ENCODE measurements around the gene ZNF506.
"Not testable (repeated sequence)": the region's sequence is repeated elsewhere in the genome, so short reads cannot be mapped to it uniquely, and the experiment has no call there.

The ZNF506 gene

DNA sequence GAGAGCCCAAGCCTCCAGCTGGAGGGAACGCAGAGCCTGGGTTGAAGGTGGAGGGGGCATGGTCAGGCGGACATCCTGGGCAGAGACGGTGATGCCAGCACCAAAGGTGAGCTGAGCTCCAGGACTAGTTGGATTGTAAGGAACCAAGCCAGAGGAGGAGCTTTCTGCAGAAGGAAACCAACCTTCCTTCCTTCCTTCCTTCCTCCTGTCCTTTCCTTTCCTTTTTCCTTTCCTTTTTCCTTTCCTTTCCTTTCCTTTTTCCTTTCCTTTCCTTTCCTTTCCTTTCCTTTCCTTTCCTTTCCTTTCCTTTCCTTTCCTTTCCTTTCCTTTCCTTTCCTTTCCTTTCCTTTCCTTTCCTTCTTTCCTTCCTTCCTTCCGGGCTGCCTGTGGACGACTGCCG lies 77.6 kb downstream of the ZNF506 start:
- DNase-seq = not testable (repeated sequence)

- no peak for DNase-seq
These were observed 78.4 kb downstream of the ZNF506 start for GRCh38 chr19:19743176-19743575.

DNA sequence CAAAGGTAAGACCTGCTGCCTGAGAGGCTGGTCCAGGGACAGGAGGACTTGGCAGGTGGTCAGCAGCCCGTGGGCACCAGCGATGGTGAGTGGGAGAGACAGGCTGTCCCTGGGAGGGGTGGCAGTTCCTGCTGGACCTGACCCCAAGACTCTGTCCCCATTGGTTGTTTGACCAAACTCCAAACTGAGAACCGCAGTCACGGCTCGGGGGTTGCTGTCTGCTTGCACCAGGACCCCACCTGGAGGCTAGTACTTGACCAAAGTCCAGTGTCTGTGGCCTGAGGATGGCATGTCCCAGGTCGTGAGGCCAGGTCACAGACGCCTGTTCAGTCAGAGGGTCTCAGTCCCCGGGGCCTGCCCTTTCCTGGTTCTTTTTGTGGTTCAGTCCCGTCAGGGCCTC lies 78.8 kb downstream of the ZNF506 start:
- DNase-seq = no peak

Measured in NCI-H2227 treated with DMSO at 0.1 percent for 48 hours (cell line).